Measurements from ENCODE around the gene VPS54.

DNA sequence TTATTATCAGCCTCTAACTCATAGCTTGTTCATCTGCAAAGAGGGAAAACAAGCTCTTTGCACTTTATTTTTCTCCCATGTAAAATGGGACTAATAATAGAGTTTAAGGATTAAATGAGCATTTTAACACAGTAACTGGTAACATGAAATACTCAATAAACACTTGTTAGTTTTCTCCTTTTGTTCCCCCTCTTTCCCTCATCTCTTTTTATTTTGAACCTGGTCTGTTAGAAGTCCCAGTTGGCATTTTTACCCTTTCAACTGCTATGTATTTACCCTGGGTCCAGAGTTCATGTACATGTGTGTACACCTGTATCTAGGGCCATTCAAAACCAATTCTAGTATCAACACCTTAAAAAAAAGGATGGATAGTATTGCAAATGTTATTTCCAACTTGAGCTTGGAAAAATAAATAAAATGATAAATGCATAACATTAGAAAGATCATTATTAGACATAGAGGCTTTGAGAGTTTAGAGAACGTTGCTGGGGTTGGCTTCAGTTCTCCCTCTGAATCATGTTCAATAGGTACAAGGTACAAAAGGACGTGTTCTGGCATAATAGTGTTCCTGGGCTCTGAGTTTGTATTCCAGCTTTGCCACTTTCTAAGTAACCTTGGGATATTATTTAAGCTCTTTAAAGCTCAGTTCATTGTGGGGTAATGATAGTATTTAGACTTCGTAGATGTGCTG lies 5.2 kb upstream of the VPS54 start:
- no peak for TF ChIP-seq EZH2 (IDR thresholded peaks at IDR 0.05)
- TF ChIP-seq, protein P1, sequence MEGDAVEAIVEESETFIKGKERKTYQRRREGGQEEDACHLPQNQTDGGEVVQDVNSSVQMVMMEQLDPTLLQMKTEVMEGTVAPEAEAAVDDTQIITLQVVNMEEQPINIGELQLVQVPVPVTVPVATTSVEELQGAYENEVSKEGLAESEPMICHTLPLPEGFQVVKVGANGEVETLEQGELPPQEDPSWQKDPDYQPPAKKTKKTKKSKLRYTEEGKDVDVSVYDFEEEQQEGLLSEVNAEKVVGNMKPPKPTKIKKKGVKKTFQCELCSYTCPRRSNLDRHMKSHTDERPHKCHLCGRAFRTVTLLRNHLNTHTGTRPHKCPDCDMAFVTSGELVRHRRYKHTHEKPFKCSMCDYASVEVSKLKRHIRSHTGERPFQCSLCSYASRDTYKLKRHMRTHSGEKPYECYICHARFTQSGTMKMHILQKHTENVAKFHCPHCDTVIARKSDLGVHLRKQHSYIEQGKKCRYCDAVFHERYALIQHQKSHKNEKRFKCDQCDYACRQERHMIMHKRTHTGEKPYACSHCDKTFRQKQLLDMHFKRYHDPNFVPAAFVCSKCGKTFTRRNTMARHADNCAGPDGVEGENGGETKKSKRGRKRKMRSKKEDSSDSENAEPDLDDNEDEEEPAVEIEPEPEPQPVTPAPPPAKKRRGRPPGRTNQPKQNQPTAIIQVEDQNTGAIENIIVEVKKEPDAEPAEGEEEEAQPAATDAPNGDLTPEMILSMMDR (IDR thresholded peaks at IDR 0.05) = no peak
- TF ChIP-seq EZH2phosphoT487 (IDR thresholded peaks at IDR 0.05) = no peak
